ENCODE results near the gene SCYL1.

The SCYL1 gene

DNA sequence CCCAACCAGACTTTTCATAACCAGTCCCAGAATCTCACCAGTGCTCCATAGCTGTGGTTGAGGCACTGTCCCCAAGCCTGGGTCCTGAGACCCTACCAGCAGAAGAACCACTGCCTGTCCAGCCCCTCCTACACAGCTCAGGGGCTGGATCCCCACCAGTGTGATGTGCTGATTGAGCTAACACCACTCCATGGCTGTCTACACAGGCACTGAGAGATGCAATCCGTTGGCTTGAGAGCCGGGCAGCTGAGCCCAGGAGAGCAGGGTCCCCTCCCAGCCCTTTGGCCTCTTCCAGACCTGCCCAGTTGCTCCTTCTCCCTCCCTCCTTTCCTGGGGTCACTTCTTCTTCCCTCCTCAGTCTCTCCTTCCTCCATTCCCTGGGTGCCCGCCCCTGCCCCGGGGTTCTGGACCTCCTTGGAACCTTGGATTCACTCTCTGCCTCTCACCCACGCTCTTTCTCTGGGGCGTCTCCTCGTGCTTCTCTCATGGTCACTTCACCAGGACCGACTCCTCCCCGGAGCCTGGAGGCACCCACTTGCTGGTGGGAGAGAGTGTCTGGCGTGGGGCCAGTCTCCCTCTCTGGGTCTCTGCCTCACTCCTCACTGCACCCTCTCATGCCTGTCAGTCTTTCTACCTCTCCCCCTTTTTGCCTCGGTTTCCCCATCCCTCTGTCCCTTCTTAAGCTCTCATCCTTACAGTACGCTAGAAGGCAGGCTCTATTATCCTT lies 706 bp upstream of the SCYL1 start:
- TF ChIP-seq REST (IDR thresholded peaks at IDR 0.05; ENCODE audit: insufficient read depth in 1 of 2, low read depth in 2 of 2, low read length in 2 of 2) (no peak), POLR2AphosphoS5 (IDR thresholded peaks at IDR 0.05; ENCODE audit: low read depth, low read length) (no peak), SIN3A (IDR thresholded peaks at IDR 0.05; ENCODE audit: borderline replicate concordance, insufficient read depth, low read length) (no peak), TAF1 (IDR thresholded peaks at IDR 0.05; ENCODE audit: borderline replicate concordance, insufficient read depth, low read length) (no peak), FOXP2 (optimal IDR thresholded peaks at IDR 0.05; ENCODE audit: borderline replicate concordance, extremely low read depth, extremely low read length, insufficient read depth) (no peak)

DNA sequence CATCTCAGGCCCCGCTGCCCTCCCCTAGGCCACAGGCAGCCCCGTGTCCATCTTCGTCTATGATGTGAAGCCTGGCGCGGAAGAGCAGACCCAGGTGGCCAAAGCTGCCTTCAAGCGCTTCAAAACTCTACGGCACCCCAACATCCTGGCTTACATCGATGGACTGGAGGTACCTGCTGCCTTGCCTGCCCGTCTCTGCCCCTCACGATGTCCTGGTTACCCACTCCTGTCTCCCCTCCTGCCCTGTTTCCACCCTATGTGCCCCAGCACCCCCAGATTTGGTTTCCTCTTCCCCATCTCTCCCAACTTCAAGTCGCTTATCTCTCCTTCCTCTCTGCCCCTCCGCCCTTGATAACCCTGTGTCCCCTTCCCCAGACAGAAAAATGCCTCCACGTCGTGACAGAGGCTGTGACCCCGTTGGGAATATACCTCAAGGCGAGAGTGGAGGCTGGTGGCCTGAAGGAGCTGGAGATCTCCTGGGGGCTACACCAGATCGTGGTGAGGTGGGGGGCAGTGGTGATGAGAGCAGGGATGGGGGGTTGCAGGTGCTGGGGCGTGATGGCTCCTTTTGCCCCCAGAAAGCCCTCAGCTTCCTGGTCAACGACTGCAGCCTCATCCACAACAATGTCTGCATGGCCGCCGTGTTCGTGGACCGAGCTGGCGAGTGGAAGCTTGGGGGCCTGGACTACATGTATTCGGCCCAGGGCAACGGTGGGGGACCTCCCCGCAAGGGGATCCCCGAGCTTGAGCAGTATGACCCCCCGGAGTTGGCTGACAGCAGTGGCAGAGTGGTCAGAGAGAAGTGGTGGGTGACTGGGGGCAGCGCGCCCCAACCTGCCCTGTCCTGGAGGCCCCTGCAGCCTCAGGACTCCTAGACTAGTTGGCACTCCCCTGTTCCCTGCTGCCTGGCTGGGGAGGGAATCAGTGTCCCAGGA lies 930 bp downstream of the SCYL1 start:
- TF ChIP-seq REST (IDR thresholded peaks at IDR 0.05; ENCODE audit: insufficient read depth in 1 of 2, low read depth in 2 of 2, low read length in 2 of 2) (no peak; a peak in 1 of 4 replicates), FOXP2 (optimal IDR thresholded peaks at IDR 0.05; ENCODE audit: borderline replicate concordance, extremely low read depth, extremely low read length, insufficient read depth) (no peak), POLR2AphosphoS5 (IDR thresholded peaks at IDR 0.05; ENCODE audit: low read depth, low read length) (no peak)

- TF ChIP-seq POLR2AphosphoS5 (IDR thresholded peaks at IDR 0.05; ENCODE audit: low read depth, low read length) (no peak), TAF1 (IDR thresholded peaks at IDR 0.05; ENCODE audit: borderline replicate concordance, insufficient read depth, low read length) (no peak), REST (IDR thresholded peaks at IDR 0.05; ENCODE audit: insufficient read depth in 1 of 2, low read depth in 2 of 2, low read length in 2 of 2) (no peak), SIN3A (IDR thresholded peaks at IDR 0.05; ENCODE audit: borderline replicate concordance, insufficient read depth, low read length) (no peak), FOXP2 (optimal IDR thresholded peaks at IDR 0.05; ENCODE audit: borderline replicate concordance, extremely low read depth, extremely low read length, insufficient read depth) (no peak)
Measured at GRCh38 chr11:65526744-65527143, 1.9 kb downstream of the SCYL1 start.

- no peak for TF ChIP-seq TAF1 (IDR thresholded peaks at IDR 0.05; ENCODE audit: borderline replicate concordance, insufficient read depth, low read length)
- no peak for TF ChIP-seq POLR2AphosphoS5 (IDR thresholded peaks at IDR 0.05; ENCODE audit: low read depth, low read length)
- TF ChIP-seq FOXP2 (optimal IDR thresholded peaks at IDR 0.05; ENCODE audit: borderline replicate concordance, extremely low read depth, extremely low read length, insufficient read depth), result no peak
- no peak for TF ChIP-seq REST (IDR thresholded peaks at IDR 0.05; ENCODE audit: insufficient read depth in 1 of 2, low read depth in 2 of 2, low read length in 2 of 2)
- no peak for TF ChIP-seq SIN3A (IDR thresholded peaks at IDR 0.05; ENCODE audit: borderline replicate concordance, insufficient read depth, low read length)
Measured at GRCh38 chr11:65528819-65529350, 4.0 kb downstream of the SCYL1 start.

Measured in PFSK-1 (cell line).